Effector memory CD4-positive, alpha-beta T cell (primary cell): Measurements from ENCODE around the gene PDX1.

Experiments
- DNase-seq, 3 donors: peaks; one replicate each; pipeline ENCODE4 v3.0.0-alpha.2; 2020
- H3K27ac ChIP-seq: 2 replicates; pipeline ENCODE4 v1.7.0; 2013; ENCODE audit warnings: mild to moderate bottlenecking, low read length, moderate library complexity; ENCODE audit not compliant: insufficient read depth, poor library complexity, severe bottlenecking
- H3K27me3 ChIP-seq: replicated peaks from 2 replicates; pipeline ENCODE4 v1.7.0; 2013; ENCODE audit warnings: mild to moderate bottlenecking, low read length; ENCODE audit not compliant: insufficient read depth, control insufficient read depth, poor library complexity, severe bottlenecking
- H3K36me3 ChIP-seq: 2 replicates; pipeline ENCODE4 v1.7.0; 2013; ENCODE audit warnings: mild to moderate bottlenecking, low read length, moderate library complexity; ENCODE audit not compliant: control insufficient read depth, insufficient read depth
- H3K4me1 ChIP-seq: 2 replicates; pipeline ENCODE4 v1.7.0; 2013; ENCODE audit warnings: low read length, mild to moderate bottlenecking; ENCODE audit not compliant: control insufficient read depth, insufficient read depth, poor library complexity, severe bottlenecking
- H3K4me3 ChIP-seq: 2 replicates; pipeline ENCODE4 v1.7.0; 2013; ENCODE audit warnings: low read length, low read depth, mild to moderate bottlenecking; ENCODE audit not compliant: insufficient read depth, poor library complexity, severe bottlenecking
- H3K9me3 ChIP-seq: 2 replicates; pipeline ENCODE4 v1.7.0; 2013; ENCODE audit warnings: mild to moderate bottlenecking, low read length, moderate library complexity; ENCODE audit not compliant: control insufficient read depth

Gene PDX1

GRCh38 chr13:27929868-27930267, 10.1 kb downstream of the PDX1 start:
- Histone ChIP-seq H3K36me3 (no peaks in the 10 kb centered on the region), H3K4me3 (no peak overlapping the region), H3K27me3 (peaks cover 31% of the 10 kb centered on the region), H3K27ac (no peak overlapping the region), H3K9me3 (no peaks in the 10 kb centered on the region), H3K4me1 (peaks cover 6% of the 10 kb centered on the region)
- no peak for DNase-seq

- no peak for DNase-seq
- Histone ChIP-seq H3K36me3 (no peaks in the 10 kb centered on the region), H3K4me3 (no peak overlapping the region), H3K27ac (no peak overlapping the region), H3K4me1 (no peaks in the 10 kb centered on the region), H3K27me3 (peaks cover 14% of the 10 kb centered on the region), H3K9me3 (no peaks in the 10 kb centered on the region)
Observed at GRCh38 chr13:27933118-27933517, 13.3 kb downstream of the PDX1 start.

- DNase-seq = no peak
- Histone ChIP-seq H3K4me3 (no peak overlapping the region), H3K4me1 (no peaks in the 10 kb centered on the region), H3K27me3 (peaks cover 8% of the 10 kb centered on the region), H3K9me3 (no peaks in the 10 kb centered on the region), H3K36me3 (no peaks in the 10 kb centered on the region), H3K27ac (no peak overlapping the region)
Observed at GRCh38 chr13:27933580-27934328, 14.0 kb downstream of the PDX1 start.

GRCh38 chr13:27942972-27943371, 23.2 kb downstream of the PDX1 start:
- no peak for DNase-seq
- Histone ChIP-seq H3K27me3 (peaks cover under 1% of the 10 kb centered on the region), H3K27ac (no peak overlapping the region), H3K4me1 (no peaks in the 10 kb centered on the region), H3K36me3 (no peaks in the 10 kb centered on the region), H3K9me3 (no peaks in the 10 kb centered on the region), H3K4me3 (no peak overlapping the region)

- peaks cover 14% of the 10 kb centered on the region for H3K4me1 ChIP-seq
- no peak overlapping the region for H3K27ac ChIP-seq
- H3K36me3 ChIP-seq = no peaks in the 10 kb centered on the region
- H3K4me3 ChIP-seq = no peak overlapping the region
- no peaks in the 10 kb centered on the region for H3K9me3 ChIP-seq
- H3K27me3 ChIP-seq = peaks cover 31% of the 10 kb centered on the region
- no peak for DNase-seq
Observed at GRCh38 chr13:27952876-27953675, 33.3 kb downstream of the PDX1 start.

GRCh38 chr13:27953676-27954405, 34.0 kb downstream of the PDX1 start:
- Histone ChIP-seq H3K9me3 (no peaks in the 10 kb centered on the region), H3K27ac (no peak overlapping the region), H3K27me3 (peaks cover 32% of the 10 kb centered on the region), H3K4me3 (peak overlapping the region; percentile 53), H3K4me1 (peaks cover 14% of the 10 kb centered on the region), H3K36me3 (no peaks in the 10 kb centered on the region)
- peak in 2 of 3 donors; percentile 14 to 21 for DNase-seq

GRCh38 chr13:27954406-27954851, 34.6 kb downstream of the PDX1 start:
- peaks cover 14% of the 10 kb centered on the region for H3K4me1 ChIP-seq
- no peak for DNase-seq
- H3K27ac ChIP-seq = no peak overlapping the region
- H3K4me3 ChIP-seq = peak overlapping the region; percentile 53
- peaks cover 34% of the 10 kb centered on the region for H3K27me3 ChIP-seq
- H3K9me3 ChIP-seq = no peaks in the 10 kb centered on the region
- no peaks in the 10 kb centered on the region for H3K36me3 ChIP-seq

- DNase-seq = no peak
- no peak overlapping the region for H3K27ac ChIP-seq
- no peaks in the 10 kb centered on the region for H3K9me3 ChIP-seq
- no peak overlapping the region for H3K4me3 ChIP-seq
- peaks cover 37% of the 10 kb centered on the region for H3K27me3 ChIP-seq
- H3K4me1 ChIP-seq = peaks cover 16% of the 10 kb centered on the region
- no peaks in the 10 kb centered on the region for H3K36me3 ChIP-seq
Observed at GRCh38 chr13:27955014-27955591, 35.3 kb downstream of the PDX1 start.

GRCh38 chr13:27956576-27957300, 36.9 kb downstream of the PDX1 start:
- Histone ChIP-seq H3K27me3 (peaks cover 46% of the 10 kb centered on the region), H3K27ac (no peak overlapping the region), H3K4me3 (no peak overlapping the region), H3K36me3 (no peaks in the 10 kb centered on the region), H3K9me3 (no peaks in the 10 kb centered on the region), H3K4me1 (peaks cover 29% of the 10 kb centered on the region)
- DNase-seq = no peak
